ENCODE results near the gene TMEM100. TPM values are rescaled to one million over a fixed set of nuclear protein-coding genes. Genes with fewer than 3 reads are reported as not detected.

Gene TMEM100
- polyA plus RNA-seq, 1 of the 3 experiments (the other 2 are of a cell fraction): 1.7 TPM

- Histone ChIP-seq H2AFZ (ENCODE audit: low read depth) (peak overlapping the region; percentile 2; the same call in 1 of the 2 replicates), H3K9ac (no peak overlapping the region), H3K79me2 (ENCODE audit: insufficient read depth) (no peaks in the 10 kb centered on the region), H4K20me1 (ENCODE audit: insufficient read depth) (no peaks in the 10 kb centered on the region), H3K9me3 (no peaks in the 10 kb centered on the region), H3K27ac (ENCODE audit: low read depth in 2 of 2, low read length in 1 of 2) (no peak overlapping the region), H3F3A (replicated peaks; ENCODE audit: insufficient read depth) (peaks cover 6% of the 10 kb centered on the region), H3K4me3 (ENCODE audit: low read depth in 2 of 2, low read length in 1 of 2) (no peak overlapping the region), H3K27me3 (ENCODE audit: insufficient read depth) (no peaks in the 10 kb centered on the region), H3K36me3 (replicated peaks in 1 of 2; ENCODE audit: control insufficient read depth in 1 of 2, insufficient read depth in 2 of 2, low read length in 1 of 2) (no peaks in the 10 kb centered on the region), H3K9me2 (no peaks in the 10 kb centered on the region), H3K4me2 (no peak overlapping the region), H3K4me1 (ENCODE audit: control insufficient read depth in 1 of 2, insufficient read depth in 2 of 2, low read depth in 1 of 2, low read length in 1 of 2) (peaks cover 2 to 18% of the 10 kb centered on the region in 2 experiments)
- WGBS (ENCODE audit: low lambda C conversion rate): 88% methylated on average over 4 of the region's 4 CpGs
- DNase-seq: no peak
- POLR2A ChIA-PET: interaction anchor here (1.7 kb wide), 1 partner anchor 13 kb away, joined by 6 read pairs; the partner anchor contains the start of gene PCTP
- CTCF ChIA-PET: interaction anchor here (0.6 to 16.5 kb wide), 8 partner anchors 14 to 720 kb away, joined by 3 to 175 read pairs (median 14); partner anchors contain the start of genes PCTP and TMEM100
- no peak for TF ChIP-seq YY1 (IDR thresholded peaks at IDR 0.05; ENCODE audit: low read depth)
- no peak for TF ChIP-seq GABPA (IDR thresholded peaks at IDR 0.05; ENCODE audit: low read depth)
- no peak for TF ChIP-seq ZBTB33 (IDR thresholded peaks at IDR 0.05; ENCODE audit: borderline replicate concordance, low read depth)
- no peak for TF ChIP-seq RAD21 (IDR thresholded peaks at IDR 0.05; ENCODE audit: low read length)
- TF ChIP-seq EP300 (IDR thresholded peaks at IDR 0.05; ENCODE audit: borderline replicate concordance in 1 of 2, low read depth in 1 of 2, low read length in 1 of 2): no peak
Measured at GRCh38 chr17:55737976-55738501, 15.4 kb upstream of the TMEM100 start.

GRCh38 chr17:55735731-55736405, 13.2 kb upstream of the TMEM100 start:
- H3K9me3 ChIP-seq: no peaks in the 10 kb centered on the region

More at GRCh38 chr17:55735731-55736405, 13.2 kb upstream of the TMEM100 start:
- WGBS (ENCODE audit: low lambda C conversion rate): 42% methylated on average over 5 of the region's 5 CpGs
- peak; percentile 52 for DNase-seq
- H3K27ac ChIP-seq (ENCODE audit: low read depth in 2 of 2, low read length in 1 of 2): no peak overlapping the region
- no peak overlapping the region; a peak in 1 of 4 replicates for H3K4me3 ChIP-seq (ENCODE audit: low read depth in 2 of 2, low read length in 1 of 2)
- H3K9ac ChIP-seq: no peak overlapping the region
- no peaks in the 10 kb centered on the region for H3K27me3 ChIP-seq (ENCODE audit: insufficient read depth)
- CTCF ChIA-PET: interaction anchor here (0.6 to 16.5 kb wide), 40 partner anchors 15 to 654 kb away, joined by 3 to 175 read pairs (median 5); partner anchors contain the start of genes PCTP and TMEM100
- TF ChIP-seq CHD2 (IDR thresholded peaks at IDR 0.05; ENCODE audit: low read length, partially characterized antibody) (peak; percentile 39), SMC3 (IDR thresholded peaks at IDR 0.05; ENCODE audit: low read depth, low read length) (peak; percentile 65), RXRA (IDR thresholded peaks at IDR 0.05; ENCODE audit: borderline replicate concordance, low read depth) (no peak), RFX5 (IDR thresholded peaks at IDR 0.05; ENCODE audit: low read length) (0 out of 2 replicates have a peak, but pooled peaks have one; percentile 23), TCF12 (IDR thresholded peaks at IDR 0.05) (peak; percentile 18; the same call in 1 of the 2 replicates), RCOR1 (IDR thresholded peaks at IDR 0.05; ENCODE audit: low read length) (peak; percentile 52; the same call in 1 of the 2 replicates), FOXM1 (IDR thresholded peaks at IDR 0.05; ENCODE audit: low read depth) (no peak), CTCF (IDR thresholded peaks at IDR 0.05) (peak; percentile 89), RAD21 (IDR thresholded peaks at IDR 0.05; ENCODE audit: low read length) (peak; percentile 77)
- peaks cover 14 to 39% of the 10 kb centered on the region in 2 experiments for H3K4me1 ChIP-seq (ENCODE audit: control insufficient read depth in 1 of 2, insufficient read depth in 2 of 2, low read depth in 1 of 2, low read length in 1 of 2)
- POLR2A ChIA-PET: no interaction called here
- H3K36me3 ChIP-seq (replicated peaks in 1 of 2; ENCODE audit: control insufficient read depth in 1 of 2, insufficient read depth in 2 of 2, low read length in 1 of 2): no peaks in the 10 kb centered on the region
- H4K20me1 ChIP-seq (ENCODE audit: insufficient read depth): no peaks in the 10 kb centered on the region
- H3K9me2 ChIP-seq: no peaks in the 10 kb centered on the region
- H3K4me2 ChIP-seq: no peak overlapping the region
- H3K79me2 ChIP-seq (ENCODE audit: insufficient read depth): no peaks in the 10 kb centered on the region
- H2AFZ ChIP-seq (ENCODE audit: low read depth): no peak overlapping the region
- H3F3A ChIP-seq (replicated peaks; ENCODE audit: insufficient read depth): peaks cover 6% of the 10 kb centered on the region

Data from SK-N-SH (cell line).